Measurements from ENCODE around the gene SAMD1.

- TF ChIP-seq, protein P1, sequence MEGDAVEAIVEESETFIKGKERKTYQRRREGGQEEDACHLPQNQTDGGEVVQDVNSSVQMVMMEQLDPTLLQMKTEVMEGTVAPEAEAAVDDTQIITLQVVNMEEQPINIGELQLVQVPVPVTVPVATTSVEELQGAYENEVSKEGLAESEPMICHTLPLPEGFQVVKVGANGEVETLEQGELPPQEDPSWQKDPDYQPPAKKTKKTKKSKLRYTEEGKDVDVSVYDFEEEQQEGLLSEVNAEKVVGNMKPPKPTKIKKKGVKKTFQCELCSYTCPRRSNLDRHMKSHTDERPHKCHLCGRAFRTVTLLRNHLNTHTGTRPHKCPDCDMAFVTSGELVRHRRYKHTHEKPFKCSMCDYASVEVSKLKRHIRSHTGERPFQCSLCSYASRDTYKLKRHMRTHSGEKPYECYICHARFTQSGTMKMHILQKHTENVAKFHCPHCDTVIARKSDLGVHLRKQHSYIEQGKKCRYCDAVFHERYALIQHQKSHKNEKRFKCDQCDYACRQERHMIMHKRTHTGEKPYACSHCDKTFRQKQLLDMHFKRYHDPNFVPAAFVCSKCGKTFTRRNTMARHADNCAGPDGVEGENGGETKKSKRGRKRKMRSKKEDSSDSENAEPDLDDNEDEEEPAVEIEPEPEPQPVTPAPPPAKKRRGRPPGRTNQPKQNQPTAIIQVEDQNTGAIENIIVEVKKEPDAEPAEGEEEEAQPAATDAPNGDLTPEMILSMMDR (conservative IDR thresholded peaks at IDR 0.05; ENCODE audit: low read depth, low read length), result peak; percentile 68
- no peak for TF ChIP-seq EZH2phosphoT487 (IDR thresholded peaks at IDR 0.05; ENCODE audit: borderline replicate concordance, low read length)
- no peak for TF ChIP-seq EZH2 (IDR thresholded peaks at IDR 0.05; ENCODE audit: low read length, unreplicated experiment)
These were observed 23.3 kb upstream of the SAMD1 start for GRCh38 chr19:14113762-14114414.

All from PC-3 (cell line).